Amniotic epithelial cell (primary cell): ENCODE data around the gene CLCF1.
"Not testable (repeated sequence)": the region's sequence is repeated elsewhere in the genome, so short reads cannot be mapped to it uniquely, and the experiment has no call there.

Source experiments
- DNase-seq: peaks from one replicate; pipeline ENCODE4 v3.0.0-alpha.2; 2010; ENCODE audit warnings: low read depth

CLCF1 gene

DNA sequence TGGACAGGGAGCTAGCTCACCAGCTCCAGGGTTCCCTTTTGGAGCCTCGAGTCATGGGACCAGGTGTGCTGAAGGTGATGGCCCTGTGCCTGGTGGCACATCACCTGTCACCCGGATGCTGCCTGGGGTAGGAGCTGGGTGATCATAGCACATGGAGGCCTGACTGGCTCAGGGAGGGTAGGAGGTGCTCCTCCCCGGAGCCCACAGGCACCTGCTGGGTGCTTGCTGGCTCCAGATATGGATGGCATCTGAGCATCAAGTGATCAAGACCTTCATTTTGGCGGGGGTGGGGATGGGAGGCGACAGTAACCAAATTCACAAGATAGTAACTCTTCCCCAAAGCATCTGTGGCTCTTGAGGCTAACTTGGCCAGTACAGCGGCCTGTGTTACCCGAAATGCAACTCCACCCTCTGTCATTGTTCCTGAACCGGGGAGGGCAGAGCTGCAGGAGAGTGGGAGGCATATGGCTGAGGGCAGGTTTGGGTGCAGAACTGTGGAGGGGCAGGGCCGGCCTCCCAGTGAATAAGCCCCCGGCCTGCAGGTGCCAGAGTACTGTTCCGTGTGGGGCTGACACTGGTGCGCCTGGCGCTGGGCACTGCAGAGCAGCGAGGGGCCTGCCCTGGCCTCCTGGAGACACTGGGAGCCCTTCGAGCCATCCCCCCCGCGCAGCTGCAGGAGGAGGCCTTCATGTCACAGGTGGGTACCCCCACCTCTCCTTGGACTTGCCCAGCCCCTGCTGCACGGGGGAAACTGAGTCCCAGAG, 35.2 kb upstream of the CLCF1 start:
- DNase-seq, result no peak

DNA sequence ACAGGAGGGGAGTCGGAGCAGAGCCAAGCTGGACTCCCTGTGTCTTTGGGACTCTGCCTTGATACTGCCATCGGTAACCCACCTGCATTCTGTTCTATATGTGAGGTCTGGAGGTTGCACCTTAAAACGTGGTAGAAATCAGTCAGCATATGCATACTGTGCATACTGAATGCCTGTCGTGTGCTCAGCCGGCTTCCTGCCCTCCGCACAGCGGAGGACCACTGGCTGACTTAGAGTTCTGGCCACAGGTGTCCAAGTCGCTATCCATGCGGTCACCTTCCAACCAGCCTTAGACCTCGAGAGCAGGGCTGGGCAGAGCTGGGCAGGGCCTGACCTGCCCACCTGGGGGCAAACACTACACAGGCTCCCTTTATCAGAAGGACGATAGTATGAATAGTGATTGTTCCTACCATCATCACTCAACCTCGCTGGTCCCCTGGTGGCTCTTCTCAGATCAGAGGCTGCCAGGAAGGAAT, 34.3 kb upstream of the CLCF1 start:
- DNase-seq, result no peak

GRCh38 chr11:67406969-67407687, 33.7 kb upstream of the CLCF1 start:
- DNase-seq, result no peak

- DNase-seq, result no peak
Measured at GRCh38 chr11:67406420-67406968, 33.1 kb upstream of the CLCF1 start.

- DNase-seq, result no peak
Measured at GRCh38 chr11:67405688-67406339, 32.4 kb upstream of the CLCF1 start.

GRCh38 chr11:67405196-67405567, 31.8 kb upstream of the CLCF1 start:
- no peak for DNase-seq

DNA sequence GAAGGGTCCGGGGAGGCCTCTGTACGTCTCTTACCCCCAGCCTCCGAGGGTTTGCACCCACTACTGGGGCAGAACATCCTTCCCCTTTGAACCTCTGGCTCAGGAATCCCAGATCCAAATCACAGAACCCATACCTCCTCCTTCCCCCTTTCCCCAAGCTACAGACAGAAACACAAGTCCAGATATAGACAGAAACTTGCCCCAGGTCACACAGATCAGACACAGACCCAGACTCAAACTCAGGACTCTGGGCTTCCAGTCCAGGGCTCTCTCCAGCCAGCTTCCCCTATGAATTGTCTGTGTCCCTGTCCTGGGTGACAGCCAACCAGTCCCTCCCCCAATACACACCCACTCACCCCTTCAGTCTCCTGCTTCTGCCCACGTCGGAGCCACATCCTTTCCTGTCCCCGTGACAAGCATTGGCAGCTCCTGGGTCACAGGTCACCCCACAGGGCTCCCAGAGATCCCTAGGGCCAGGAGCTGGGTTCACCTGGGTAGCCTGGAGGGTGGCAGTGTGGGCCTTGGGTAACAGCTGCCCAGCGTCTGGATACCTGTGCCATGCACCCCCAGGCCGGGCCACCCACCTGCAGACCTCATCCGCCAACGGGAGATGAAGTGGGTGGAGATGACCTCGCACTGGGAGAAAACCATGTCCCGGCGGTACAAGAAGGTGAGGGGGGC, 31.3 kb upstream of the CLCF1 start:
- no peak for DNase-seq

- DNase-seq, result not testable (repeated sequence)
Measured at GRCh38 chr11:67403085-67403484, 29.7 kb upstream of the CLCF1 start.

DNA sequence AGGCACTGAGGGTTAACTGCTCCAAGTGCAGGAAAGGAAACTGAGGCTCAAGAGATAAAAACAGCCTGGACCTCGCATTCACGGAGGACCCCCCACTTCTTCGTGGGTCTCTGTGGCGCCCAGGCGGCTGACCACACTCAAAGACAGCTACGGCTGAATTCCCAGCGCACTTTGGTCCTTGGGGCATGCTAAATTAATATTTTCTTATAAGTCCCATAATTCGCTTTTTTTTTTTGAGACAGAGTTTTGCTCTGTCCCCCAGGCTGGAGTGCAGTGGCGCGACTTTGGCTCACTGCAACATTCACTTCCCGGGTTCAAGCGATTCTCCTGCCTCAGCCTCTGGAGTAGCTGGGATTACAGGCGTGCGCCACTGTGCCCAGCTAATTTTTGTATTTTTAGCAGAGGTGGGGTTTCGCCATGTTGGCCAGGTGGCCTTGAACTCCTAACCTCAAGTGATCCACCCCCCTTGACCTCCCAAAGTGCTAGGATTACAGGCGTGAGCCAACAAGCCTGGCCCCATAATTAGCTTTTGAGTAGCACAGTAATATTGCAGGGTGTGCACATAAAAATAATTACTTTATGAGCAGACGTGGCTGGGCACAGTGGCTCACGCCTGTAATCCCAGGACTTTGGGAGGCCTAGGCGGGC, 28.9 kb upstream of the CLCF1 start:
- DNase-seq, result not testable (repeated sequence)

DNA sequence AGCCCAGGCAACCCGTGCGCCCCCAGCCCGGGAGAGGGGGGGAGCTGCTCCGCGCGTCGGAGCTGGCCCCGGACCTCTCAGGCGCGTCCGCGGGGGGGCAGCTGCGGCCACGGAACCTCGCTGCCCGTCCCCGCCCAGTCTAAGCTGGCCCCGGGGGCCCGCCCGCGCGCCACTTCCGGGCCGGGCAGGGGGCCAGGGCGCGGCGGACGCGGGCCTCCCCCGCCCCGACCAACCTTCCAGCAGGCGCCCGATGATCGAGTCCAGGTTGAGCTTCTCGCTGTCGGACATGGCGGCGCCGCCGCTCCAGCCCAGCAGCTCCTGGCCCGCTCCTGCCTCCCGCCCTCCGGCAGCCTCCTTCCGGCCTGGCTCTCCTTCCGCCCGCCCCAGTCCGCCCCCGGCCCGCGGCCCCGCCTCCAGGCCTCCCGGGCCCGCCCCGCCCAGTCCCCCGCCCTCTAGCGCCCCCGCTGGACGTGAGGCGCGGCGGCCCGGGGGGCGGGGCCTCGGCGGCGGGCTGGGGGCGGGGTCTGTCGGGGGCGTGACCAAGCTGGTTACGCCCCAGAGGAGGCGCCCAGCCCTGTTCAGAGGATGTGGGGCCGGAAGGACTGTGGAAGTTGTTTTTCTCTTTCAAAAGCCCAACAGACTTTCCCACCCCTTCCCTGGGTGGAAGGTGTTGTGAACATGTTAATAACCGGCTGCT, 28.2 kb upstream of the CLCF1 start, which contains the start of gene PPP1CA:
Gene PPP1CA, minus strand, starts transcription at position 364 of the 697 bp plus-strand sequence. Its CDS starts 76 bp downstream, at position 288.
- peak; percentile 76 for DNase-seq

- no peak for DNase-seq
Measured at GRCh38 chr11:67400942-67401494, 27.6 kb upstream of the CLCF1 start.

DNA sequence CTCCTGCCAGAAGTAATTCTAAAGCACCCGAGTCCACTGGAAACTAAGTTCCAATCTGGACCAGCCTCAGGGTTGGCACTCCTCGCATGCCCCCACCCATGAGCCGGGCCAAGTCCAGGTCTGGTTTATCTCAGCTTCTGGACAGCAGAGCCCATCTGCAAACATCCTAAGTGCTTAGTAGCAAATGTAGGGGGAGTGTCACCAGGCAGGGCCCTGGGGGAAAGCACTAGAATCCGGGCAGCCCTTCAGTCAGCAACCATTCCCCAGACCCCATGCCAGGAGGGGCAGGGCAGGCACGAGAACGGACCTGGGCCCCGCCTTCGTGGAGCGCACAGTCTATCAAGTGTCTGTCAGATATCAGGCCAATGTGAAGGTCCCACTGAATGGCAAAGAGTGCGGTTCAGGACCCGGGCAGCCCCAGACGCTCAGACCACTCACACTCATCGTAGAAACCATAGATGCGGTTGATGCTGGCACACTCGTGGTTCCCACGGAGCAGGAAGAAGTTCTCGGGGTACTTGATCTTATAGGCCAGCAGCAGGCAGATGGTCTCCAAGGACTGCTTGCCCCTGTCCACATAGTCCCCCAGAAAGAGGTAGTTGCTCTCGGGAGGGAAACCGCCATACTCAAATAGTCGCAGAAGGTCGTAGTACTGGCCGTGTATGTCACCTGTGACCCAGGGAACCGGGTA, 27.0 kb upstream of the CLCF1 start:
- peak; percentile 47 for DNase-seq

GRCh38 chr11:67398661-67399563, 25.5 kb upstream of the CLCF1 start:
- no peak for DNase-seq

- DNase-seq, result no peak
Measured at GRCh38 chr11:67397986-67398660, 24.7 kb upstream of the CLCF1 start.

GRCh38 chr11:67397536-67397935, 24.1 kb upstream of the CLCF1 start:
- DNase-seq, result no peak

GRCh38 chr11:67396587-67397389, 23.4 kb upstream of the CLCF1 start:
- no peak for DNase-seq

DNA sequence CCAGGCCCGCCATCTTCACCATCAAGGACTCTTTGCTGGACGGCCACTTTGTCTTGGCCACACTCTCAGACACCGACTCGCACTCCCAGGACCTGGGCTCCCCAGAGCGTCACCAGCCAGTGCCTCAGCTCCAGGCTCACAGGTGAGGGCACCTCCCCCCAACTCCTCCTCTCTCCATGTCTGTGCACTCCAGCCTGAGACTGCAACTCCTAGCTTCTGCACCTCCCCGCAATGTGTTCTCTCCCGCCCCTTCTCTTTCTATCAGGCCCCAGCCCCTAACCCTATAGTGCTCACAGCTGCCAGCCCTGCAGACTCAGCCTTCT, 22.8 kb upstream of the CLCF1 start:
- no peak for DNase-seq
